Memory B cell (primary cell): ENCODE measurements around the gene PPP3CA.

Experiments used
- ATAC-seq: fragments of 150-1000 bp; cut with Tn5 transposase; 2 replicates; pipeline ENCODE4 v1.10.0; 2021; ENCODE audit warnings: low read depth, mild to moderate bottlenecking, moderate library complexity
- DNase-seq, 2 donors: peaks; one replicate each; pipeline ENCODE4 v3.0.0; 2022; ENCODE audit warnings: low spot score in 2 of 2
- H3K27ac Mint-ChIP-seq: one replicate; pipeline ENCODE4 v1.8.0; 2022; ENCODE audit warnings: mild to moderate bottlenecking, moderate library complexity, mixed read lengths
- H3K27me3 Mint-ChIP-seq: one replicate; pipeline ENCODE4 v1.8.0; 2022; ENCODE audit warnings: mixed read lengths
- H3K36me3 Mint-ChIP-seq: one replicate; pipeline ENCODE4 v1.8.0; 2022; ENCODE audit warnings: mild to moderate bottlenecking, mixed read lengths
- H3K4me1 Mint-ChIP-seq: one replicate; pipeline ENCODE4 v1.8.0; 2022; ENCODE audit warnings: mixed read lengths
- H3K4me3 Mint-ChIP-seq: one replicate; pipeline ENCODE4 v1.8.0; 2022; ENCODE audit warnings: mild to moderate bottlenecking, moderate library complexity, mixed read lengths
- H3K9me3 Mint-ChIP-seq: one replicate; pipeline ENCODE4 v1.8.0; 2022; ENCODE audit warnings: mixed read lengths

Gene PPP3CA

GRCh38 chr4:101269682-101270081, 77.6 kb downstream of the PPP3CA start:
- DNase-seq (no peak), ATAC-seq (no peak)
- H3K27me3 Mint-ChIP-seq: no peaks in the 10 kb centered on the region
- H3K36me3 Mint-ChIP-seq: peaks cover 4% of the 10 kb centered on the region
- H3K4me1 Mint-ChIP-seq: peaks cover 47% of the 10 kb centered on the region
- H3K9me3 Mint-ChIP-seq: no peaks in the 10 kb centered on the region
- no peak overlapping the region for H3K4me3 Mint-ChIP-seq
- H3K27ac Mint-ChIP-seq: no peak overlapping the region

GRCh38 chr4:101265816-101266172, 81.5 kb downstream of the PPP3CA start:
- Mint-ChIP-seq H3K4me3 (no peak overlapping the region), H3K9me3 (no peaks in the 10 kb centered on the region), H3K27me3 (no peaks in the 10 kb centered on the region), H3K4me1 (peaks cover 54% of the 10 kb centered on the region), H3K36me3 (peaks cover 2% of the 10 kb centered on the region), H3K27ac (no peak overlapping the region)
- DNase-seq (no peak), ATAC-seq (no peak)

GRCh38 chr4:101264993-101265815, 82.1 kb downstream of the PPP3CA start:
- Mint-ChIP-seq H3K9me3 (no peaks in the 10 kb centered on the region), H3K27me3 (no peaks in the 10 kb centered on the region), H3K4me1 (peaks cover 57% of the 10 kb centered on the region), H3K27ac (peak overlapping the region; percentile 25), H3K36me3 (peaks cover 2% of the 10 kb centered on the region), H3K4me3 (no peak overlapping the region)
- DNase-seq (no peak), ATAC-seq (no peak)

- peaks cover 59% of the 10 kb centered on the region for H3K4me1 Mint-ChIP-seq
- no peak for DNase-seq
- no peak for ATAC-seq
- H3K36me3 Mint-ChIP-seq: peaks cover 2% of the 10 kb centered on the region
- no peak overlapping the region for H3K4me3 Mint-ChIP-seq
- H3K9me3 Mint-ChIP-seq: no peaks in the 10 kb centered on the region
- H3K27ac Mint-ChIP-seq: peak overlapping the region; percentile 25
- no peaks in the 10 kb centered on the region for H3K27me3 Mint-ChIP-seq
Observed at GRCh38 chr4:101264512-101264911, 82.8 kb downstream of the PPP3CA start.

- ATAC-seq: no peak
- H3K4me3 Mint-ChIP-seq: peak overlapping the region; percentile 9
- peaks cover 57% of the 10 kb centered on the region for H3K4me1 Mint-ChIP-seq
- H3K9me3 Mint-ChIP-seq: no peaks in the 10 kb centered on the region
- H3K27ac Mint-ChIP-seq: peak overlapping the region; percentile 4
- H3K27me3 Mint-ChIP-seq: no peaks in the 10 kb centered on the region
- no peak for DNase-seq
- H3K36me3 Mint-ChIP-seq: no peaks in the 10 kb centered on the region
Observed at GRCh38 chr4:101262683-101263082, 84.6 kb downstream of the PPP3CA start.

- DNase-seq (no peak), ATAC-seq (no peak)
- peaks cover 54% of the 10 kb centered on the region for H3K4me1 Mint-ChIP-seq
- H3K4me3 Mint-ChIP-seq: peak overlapping the region; percentile 2
- H3K27me3 Mint-ChIP-seq: no peaks in the 10 kb centered on the region
- no peaks in the 10 kb centered on the region for H3K36me3 Mint-ChIP-seq
- no peaks in the 10 kb centered on the region for H3K9me3 Mint-ChIP-seq
- H3K27ac Mint-ChIP-seq: peak overlapping the region; percentile 71
Observed at GRCh38 chr4:101259876-101260275, 87.5 kb downstream of the PPP3CA start.

- Mint-ChIP-seq H3K36me3 (no peaks in the 10 kb centered on the region), H3K4me3 (peak overlapping the region; percentile 12), H3K27ac (peak overlapping the region; percentile 62), H3K4me1 (peaks cover 49% of the 10 kb centered on the region), H3K9me3 (no peaks in the 10 kb centered on the region), H3K27me3 (no peaks in the 10 kb centered on the region)
- ATAC-seq (peak; percentile 83), DNase-seq (no peak)
Observed at GRCh38 chr4:101258883-101259282, 88.4 kb downstream of the PPP3CA start.

GRCh38 chr4:101256222-101256621, 91.1 kb downstream of the PPP3CA start:
- DNase-seq (no peak), ATAC-seq (no peak)
- H3K4me1 Mint-ChIP-seq: peaks cover 51% of the 10 kb centered on the region
- H3K9me3 Mint-ChIP-seq: no peaks in the 10 kb centered on the region
- no peaks in the 10 kb centered on the region for H3K36me3 Mint-ChIP-seq
- no peaks in the 10 kb centered on the region for H3K27me3 Mint-ChIP-seq
- no peak overlapping the region for H3K27ac Mint-ChIP-seq
- H3K4me3 Mint-ChIP-seq: no peak overlapping the region

GRCh38 chr4:101254776-101255175, 92.5 kb downstream of the PPP3CA start:
- Mint-ChIP-seq H3K9me3 (no peaks in the 10 kb centered on the region), H3K4me1 (peaks cover 41% of the 10 kb centered on the region), H3K36me3 (no peaks in the 10 kb centered on the region), H3K4me3 (no peak overlapping the region), H3K27ac (peak overlapping the region; percentile 35), H3K27me3 (no peaks in the 10 kb centered on the region)
- DNase-seq (no peak), ATAC-seq (no peak)

GRCh38 chr4:101253121-101253520, 94.2 kb downstream of the PPP3CA start:
- no peak for ATAC-seq
- H3K27me3 Mint-ChIP-seq: no peaks in the 10 kb centered on the region
- peaks cover 30% of the 10 kb centered on the region for H3K4me1 Mint-ChIP-seq
- H3K4me3 Mint-ChIP-seq: no peak overlapping the region
- DNase-seq: no peak
- H3K36me3 Mint-ChIP-seq: no peaks in the 10 kb centered on the region
- no peak overlapping the region for H3K27ac Mint-ChIP-seq
- no peaks in the 10 kb centered on the region for H3K9me3 Mint-ChIP-seq

- Mint-ChIP-seq H3K27me3 (no peaks in the 10 kb centered on the region), H3K4me1 (peaks cover 30% of the 10 kb centered on the region), H3K27ac (peak overlapping the region; percentile 50), H3K4me3 (no peak overlapping the region), H3K9me3 (no peaks in the 10 kb centered on the region), H3K36me3 (no peaks in the 10 kb centered on the region)
- ATAC-seq: no peak
- DNase-seq: no peak
Observed at GRCh38 chr4:101252721-101253120, 94.6 kb downstream of the PPP3CA start.

- Mint-ChIP-seq H3K9me3 (no peaks in the 10 kb centered on the region), H3K27me3 (no peaks in the 10 kb centered on the region), H3K27ac (no peak overlapping the region), H3K36me3 (peaks cover 6% of the 10 kb centered on the region), H3K4me3 (no peak overlapping the region), H3K4me1 (peaks cover 32% of the 10 kb centered on the region)
- ATAC-seq: no peak
- DNase-seq: no peak
Observed at GRCh38 chr4:101251261-101251660, 96.1 kb downstream of the PPP3CA start.

GRCh38 chr4:101244349-101244748, 103.0 kb downstream of the PPP3CA start:
- no peaks in the 10 kb centered on the region for H3K27me3 Mint-ChIP-seq
- peaks cover 12% of the 10 kb centered on the region for H3K36me3 Mint-ChIP-seq
- H3K4me3 Mint-ChIP-seq: no peak overlapping the region
- no peaks in the 10 kb centered on the region for H3K9me3 Mint-ChIP-seq
- DNase-seq: no peak
- no peak for ATAC-seq
- peak overlapping the region; percentile 11 for H3K27ac Mint-ChIP-seq
- peaks cover 43% of the 10 kb centered on the region for H3K4me1 Mint-ChIP-seq

- Mint-ChIP-seq H3K36me3 (peaks cover 12% of the 10 kb centered on the region), H3K27ac (no peak overlapping the region), H3K27me3 (no peaks in the 10 kb centered on the region), H3K9me3 (no peaks in the 10 kb centered on the region), H3K4me3 (no peak overlapping the region), H3K4me1 (peaks cover 56% of the 10 kb centered on the region)
- DNase-seq: no peak
- ATAC-seq: no peak
Observed at GRCh38 chr4:101242441-101242840, 104.9 kb downstream of the PPP3CA start.

GRCh38 chr4:101240099-101240498, 107.2 kb downstream of the PPP3CA start:
- no peak for DNase-seq
- no peaks in the 10 kb centered on the region for H3K27me3 Mint-ChIP-seq
- H3K27ac Mint-ChIP-seq: no peak overlapping the region
- no peak for ATAC-seq
- H3K36me3 Mint-ChIP-seq: peaks cover 8% of the 10 kb centered on the region
- no peak overlapping the region for H3K4me3 Mint-ChIP-seq
- H3K4me1 Mint-ChIP-seq: peaks cover 53% of the 10 kb centered on the region
- H3K9me3 Mint-ChIP-seq: no peaks in the 10 kb centered on the region
